Activated naive CD4-positive, alpha-beta T cell treated with anti-CD3 and anti-CD28 coated beads, Interleukin-2, amount 50 U/mL, for 72 hours (primary cell): ENCODE data around the gene SLC39A11. TPM values are rescaled to one million over a fixed set of nuclear protein-coding genes. Genes with fewer than 3 reads are reported as not detected.

ENCODE experiments used
- ATAC-seq, 2 donors: fragments of 150-1000 bp; cut with Tn5 transposase; 2 replicates each; pipeline ENCODE4 v1.10.0; 2021; ENCODE audit warnings: mild to moderate bottlenecking in 2 of 2, moderate library complexity in 2 of 2
- DNase-seq, 2 donors: peaks; one replicate each; pipeline ENCODE4 v3.0.0; 2021 to 2022; ENCODE audit warnings: low spot score in 2 of 2
- H3K27ac Mint-ChIP-seq, 2 donors: one replicate each; pipeline ENCODE4 v1.8.0; 2022; ENCODE audit warnings: mild to moderate bottlenecking in 2 of 2, mixed read lengths in 2 of 2
- H3K36me3 Mint-ChIP-seq, 2 donors: one replicate each; pipeline ENCODE4 v1.8.0; 2022; ENCODE audit warnings: mixed read lengths in 2 of 2
- H3K9me3 Mint-ChIP-seq, 2 donors: one replicate each; pipeline ENCODE4 v1.8.0; 2022; ENCODE audit warnings: mixed read lengths in 2 of 2
- total RNA-seq, 2 donors: library from RNA; stranded (reverse); gene quantifications; one replicate each; pipeline ENCODE4 v1.2.3, GENCODE V29; 2022

Gene SLC39A11
- total RNA-seq, 2 donors from 2014 or later, result 14.8 to 17.7 TPM

DNA sequence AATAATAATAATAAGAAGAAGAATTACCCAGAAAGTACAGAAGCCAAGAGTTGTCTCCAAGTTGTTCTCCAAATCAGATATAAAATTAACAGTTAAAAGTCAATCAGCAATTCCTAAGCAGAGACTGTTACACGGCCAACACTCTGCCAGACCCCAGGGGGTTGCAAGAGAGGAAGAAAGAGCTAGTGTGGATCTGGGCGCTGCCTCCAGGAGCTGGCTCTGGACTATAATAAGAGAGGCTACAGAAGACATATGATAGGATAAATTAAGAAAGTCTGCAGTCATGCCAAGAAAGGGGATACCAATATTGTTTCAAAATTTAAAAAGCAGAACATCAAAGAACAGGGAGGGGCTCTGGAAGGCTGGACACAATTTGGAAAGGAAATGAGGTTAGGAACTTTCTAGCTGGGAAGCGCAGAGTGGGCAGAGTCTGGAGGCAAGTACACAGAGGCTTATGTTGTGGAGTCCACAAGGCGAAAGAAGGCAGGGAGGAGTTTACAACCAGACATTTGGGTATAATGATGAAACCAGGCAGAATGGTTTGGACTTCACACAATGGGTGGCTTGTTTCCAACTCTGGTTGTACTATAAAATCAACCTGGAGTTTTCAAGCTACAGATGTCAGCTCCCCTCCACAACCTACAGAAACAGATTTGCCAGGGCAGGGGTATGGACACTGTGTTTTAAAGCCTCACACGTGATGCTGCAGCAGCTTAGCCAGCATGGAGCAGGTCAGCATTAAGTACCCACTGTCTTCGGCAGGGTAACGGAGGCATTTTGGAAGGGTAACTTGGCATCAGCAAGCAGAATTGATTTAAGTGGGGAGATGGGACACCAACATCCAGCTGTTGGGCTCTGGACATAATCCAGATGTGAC is 49.4 kb downstream of the SLC39A11 start:
- peaks cover 0 to 9% of the 10 kb centered on the region in 2 donors for H3K9me3 Mint-ChIP-seq
- DNase-seq (no peak), ATAC-seq (no peak)
- H3K36me3 Mint-ChIP-seq, result peaks cover 13 to 23% of the 10 kb centered on the region in 2 donors
- H3K27ac Mint-ChIP-seq, result peak overlapping the region in 1 of 2 donors; percentile 54

DNA sequence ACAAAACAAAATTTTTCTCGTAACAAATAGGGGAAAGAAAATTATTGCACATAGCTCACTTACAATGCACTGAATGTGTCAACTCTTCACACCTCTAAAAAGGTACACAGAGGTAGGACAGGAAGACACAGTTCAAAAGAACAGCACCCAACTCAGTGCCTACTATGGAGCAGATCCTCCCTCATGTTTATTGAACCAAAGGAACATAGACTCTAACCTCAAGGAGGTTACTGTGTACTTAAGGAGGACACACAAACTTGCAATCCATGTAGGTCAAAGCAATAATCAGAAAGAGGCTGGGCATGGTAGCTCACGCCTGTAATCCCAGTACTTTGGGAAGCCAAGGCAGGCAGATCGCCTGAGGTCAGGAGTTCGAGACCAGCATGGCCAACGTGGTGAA is 50.3 kb downstream of the SLC39A11 start:
- Mint-ChIP-seq H3K9me3 (peaks cover 0 to 9% of the 10 kb centered on the region in 2 donors), H3K27ac (no peak overlapping the region), H3K36me3 (peaks cover 13 to 23% of the 10 kb centered on the region in 2 donors)
- ATAC-seq (no peak), DNase-seq (no peak)

- no peak for DNase-seq
- peaks cover 4 to 23% of the 10 kb centered on the region in 2 donors for H3K36me3 Mint-ChIP-seq
- peaks cover 0 to 9% of the 10 kb centered on the region in 2 donors for H3K9me3 Mint-ChIP-seq
- ATAC-seq, result no peak
- no peak overlapping the region for H3K27ac Mint-ChIP-seq
These were observed 53.2 kb downstream of the SLC39A11 start for GRCh38 chr17:73039282-73039681.

GRCh38 chr17:73031472-73031871 is 61.0 kb downstream of the SLC39A11 start:
- Mint-ChIP-seq H3K27ac (no peak overlapping the region), H3K36me3 (peaks cover 0 to 7% of the 10 kb centered on the region in 2 donors), H3K9me3 (no peaks in the 10 kb centered on the region)
- DNase-seq, result no peak
- ATAC-seq, result no peak

DNA sequence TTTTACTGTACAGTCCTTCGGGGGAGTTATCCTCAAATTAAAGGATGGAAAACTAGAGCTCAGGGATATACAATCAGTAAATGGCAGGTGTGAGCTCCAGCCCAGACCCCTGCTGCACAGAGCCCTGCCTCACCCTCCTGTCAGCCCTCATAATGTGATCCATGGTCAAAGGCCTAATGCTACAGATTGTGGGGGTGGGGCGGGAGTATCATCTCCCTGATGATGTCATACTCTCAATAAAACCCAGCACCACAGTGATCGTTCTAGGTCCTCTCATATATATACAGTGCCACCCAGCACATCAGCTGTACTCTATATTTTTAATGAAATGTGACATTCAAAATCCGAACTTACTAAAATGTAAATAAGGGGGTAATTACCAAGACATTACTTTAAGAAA is 61.5 kb downstream of the SLC39A11 start:
- Mint-ChIP-seq H3K36me3 (peaks cover 1 to 7% of the 10 kb centered on the region in 2 donors), H3K9me3 (no peaks in the 10 kb centered on the region), H3K27ac (no peak overlapping the region)
- DNase-seq, result no peak
- no peak for ATAC-seq

GRCh38 chr17:73030501-73030921 is 62.0 kb downstream of the SLC39A11 start:
- no peak for DNase-seq
- Mint-ChIP-seq H3K27ac (no peak overlapping the region), H3K36me3 (peaks cover 5 to 7% of the 10 kb centered on the region in 2 donors), H3K9me3 (no peaks in the 10 kb centered on the region)
- no peak for ATAC-seq

GRCh38 chr17:73029991-73030390 is 62.5 kb downstream of the SLC39A11 start:
- H3K9me3 Mint-ChIP-seq, result no peaks in the 10 kb centered on the region
- peaks cover 5 to 7% of the 10 kb centered on the region in 2 donors for H3K36me3 Mint-ChIP-seq
- ATAC-seq, result no peak
- H3K27ac Mint-ChIP-seq, result no peak overlapping the region
- no peak for DNase-seq

- Mint-ChIP-seq H3K27ac (no peak overlapping the region), H3K9me3 (no peaks in the 10 kb centered on the region), H3K36me3 (peaks cover 7 to 8% of the 10 kb centered on the region in 2 donors)
- DNase-seq, result no peak
- ATAC-seq, result no peak
These were observed 63.5 kb downstream of the SLC39A11 start for GRCh38 chr17:73029021-73029420.

DNA sequence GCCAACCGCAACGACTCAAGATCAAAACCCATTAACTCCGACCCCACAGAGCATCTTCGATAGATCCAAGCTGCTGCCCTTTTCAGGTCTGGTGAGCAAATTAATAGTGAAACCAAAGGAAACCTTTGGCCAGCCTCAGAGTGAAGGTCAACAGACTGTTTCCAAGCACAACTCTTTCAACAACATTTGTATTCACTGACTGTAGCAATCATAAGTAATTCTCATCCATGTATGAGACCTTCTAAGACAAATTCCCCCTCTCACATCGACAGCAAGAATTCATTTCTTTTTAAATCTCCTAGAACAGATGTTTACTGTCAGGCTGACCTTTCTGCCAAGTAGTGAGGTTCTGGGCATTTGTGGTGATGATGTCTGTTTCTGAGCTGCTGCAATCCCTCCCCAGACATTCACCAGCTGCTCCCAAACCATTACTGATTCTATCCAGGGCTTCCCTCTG is 64.2 kb downstream of the SLC39A11 start:
- peaks cover 7 to 13% of the 10 kb centered on the region in 2 donors for H3K36me3 Mint-ChIP-seq
- DNase-seq (no peak), ATAC-seq (no peak)
- H3K9me3 Mint-ChIP-seq, result no peaks in the 10 kb centered on the region
- H3K27ac Mint-ChIP-seq, result no peak overlapping the region

GRCh38 chr17:73027130-73027741 is 65.3 kb downstream of the SLC39A11 start:
- ATAC-seq (no peak), DNase-seq (no peak)
- H3K9me3 Mint-ChIP-seq, result peaks cover 0 to 5% of the 10 kb centered on the region in 2 donors
- peaks cover 13 to 21% of the 10 kb centered on the region in 2 donors for H3K36me3 Mint-ChIP-seq
- no peak overlapping the region for H3K27ac Mint-ChIP-seq

DNA sequence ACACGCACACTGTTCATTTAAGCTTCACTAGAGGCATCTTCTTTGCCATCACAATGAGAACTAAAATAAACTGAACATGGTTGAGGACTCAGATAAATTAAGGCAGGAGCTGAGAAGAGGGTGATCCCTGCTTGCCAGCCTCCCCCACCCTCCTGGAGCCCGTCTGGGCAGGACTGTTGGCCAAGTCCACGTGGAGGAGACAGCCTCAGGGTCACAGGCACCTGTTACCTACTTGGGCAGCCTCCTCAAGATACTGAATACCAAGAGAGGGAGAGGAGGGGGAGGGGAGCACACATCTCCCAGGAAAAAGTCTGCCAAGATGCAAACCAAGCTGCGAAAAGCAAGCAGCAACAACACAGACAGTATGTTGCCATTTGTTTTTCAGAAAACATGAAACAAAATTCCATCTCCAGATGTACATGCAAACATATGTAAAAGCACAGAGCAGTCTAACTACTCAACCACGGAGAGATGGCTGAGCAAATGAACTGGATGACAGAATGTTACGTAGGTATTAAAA is 67.4 kb downstream of the SLC39A11 start:
- no peak for ATAC-seq
- DNase-seq, result no peak
- Mint-ChIP-seq H3K9me3 (peaks cover 5 to 9% of the 10 kb centered on the region in 2 donors), H3K36me3 (peaks cover 27 to 38% of the 10 kb centered on the region in 2 donors), H3K27ac (no peak overlapping the region)

DNA sequence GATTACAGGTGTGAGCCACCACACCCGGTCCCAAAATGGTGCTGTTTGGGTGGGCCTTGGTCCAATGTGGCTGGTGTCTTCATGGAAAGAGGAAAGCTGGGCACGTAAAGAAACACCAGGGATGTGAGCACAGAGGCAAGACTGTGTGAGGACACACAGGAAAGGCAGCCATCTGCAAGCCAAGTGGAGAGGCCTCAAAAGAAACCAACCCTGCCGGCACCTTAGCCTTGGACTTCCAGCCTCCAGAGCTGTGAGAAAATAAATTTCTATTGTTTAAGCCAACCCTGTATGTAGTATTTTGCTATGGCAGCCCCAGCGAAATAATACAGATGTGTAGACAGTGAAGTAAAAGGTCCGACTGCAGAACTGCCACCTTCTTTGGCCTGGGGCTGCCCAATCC is 68.7 kb downstream of the SLC39A11 start:
- ATAC-seq, result no peak
- Mint-ChIP-seq H3K27ac (no peak overlapping the region), H3K9me3 (peaks cover 12 to 13% of the 10 kb centered on the region in 2 donors), H3K36me3 (peaks cover 30 to 49% of the 10 kb centered on the region in 2 donors)
- DNase-seq, result no peak

DNA sequence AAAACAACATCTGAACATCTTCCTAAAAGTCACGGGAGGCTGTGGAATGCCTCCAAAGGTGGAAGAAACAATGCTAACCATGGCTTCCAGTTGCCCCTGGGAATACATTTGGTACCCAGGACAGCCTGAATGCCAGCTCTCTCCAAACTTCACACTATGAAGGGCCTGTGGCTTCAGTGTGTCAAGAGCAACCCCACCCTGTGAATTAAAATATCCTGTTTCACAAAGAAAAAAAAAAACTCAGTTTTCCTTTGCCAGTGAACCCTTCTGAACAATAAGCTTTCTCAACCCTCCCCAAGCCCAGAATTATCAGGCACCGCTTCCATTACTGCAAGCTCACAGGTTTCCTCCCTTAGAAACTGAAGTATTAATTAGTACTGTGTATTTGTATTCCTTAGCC is 69.8 kb downstream of the SLC39A11 start:
- H3K27ac Mint-ChIP-seq, result no peak overlapping the region
- DNase-seq, result no peak
- ATAC-seq, result no peak
- H3K36me3 Mint-ChIP-seq, result peaks cover 28 to 57% of the 10 kb centered on the region in 2 donors
- peaks cover 17 to 18% of the 10 kb centered on the region in 2 donors for H3K9me3 Mint-ChIP-seq

- H3K9me3 Mint-ChIP-seq, result peaks cover 17 to 18% of the 10 kb centered on the region in 2 donors
- ATAC-seq (no peak), DNase-seq (no peak)
- peaks cover 28 to 64% of the 10 kb centered on the region in 2 donors for H3K36me3 Mint-ChIP-seq
- H3K27ac Mint-ChIP-seq, result no peak overlapping the region
These were observed 70.7 kb downstream of the SLC39A11 start for GRCh38 chr17:73021771-73022170.

DNA sequence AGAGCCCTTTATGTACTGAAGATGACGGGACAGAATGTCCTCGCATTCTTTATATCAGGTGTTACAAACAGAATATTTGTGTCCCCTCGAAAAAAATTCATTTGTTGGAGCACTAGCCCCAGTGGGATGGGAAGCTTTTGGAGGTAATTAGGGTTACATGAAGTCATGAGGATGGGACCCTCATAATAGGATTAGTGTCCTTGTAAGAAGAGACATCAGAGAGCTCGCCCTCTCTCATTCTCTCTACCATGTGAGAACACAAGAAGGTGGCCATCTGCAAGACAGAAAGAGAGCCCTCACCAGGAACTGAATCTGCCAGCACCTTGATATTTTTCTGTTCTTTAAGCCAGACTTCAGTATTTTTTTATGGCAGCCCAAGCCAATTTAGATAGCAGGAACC is 72.4 kb downstream of the SLC39A11 start:
- DNase-seq, result no peak
- peaks cover 28 to 61% of the 10 kb centered on the region in 2 donors for H3K36me3 Mint-ChIP-seq
- no peak overlapping the region for H3K27ac Mint-ChIP-seq
- peaks cover 17 to 18% of the 10 kb centered on the region in 2 donors for H3K9me3 Mint-ChIP-seq
- no peak for ATAC-seq

- ATAC-seq (no peak), DNase-seq (no peak)
- Mint-ChIP-seq H3K36me3 (peaks cover 28 to 53% of the 10 kb centered on the region in 2 donors), H3K9me3 (peaks cover 17 to 18% of the 10 kb centered on the region in 2 donors), H3K27ac (no peak overlapping the region)
These were observed 73.9 kb downstream of the SLC39A11 start for GRCh38 chr17:73018599-73018998.

- no peak for DNase-seq
These were observed 74.8 kb downstream of the SLC39A11 start for GRCh38 chr17:73017658-73018057.

More at GRCh38 chr17:73017658-73018057, 74.8 kb downstream of the SLC39A11 start:
- Mint-ChIP-seq H3K36me3 (peaks cover 24 to 46% of the 10 kb centered on the region in 2 donors), H3K9me3 (peaks cover 13 to 18% of the 10 kb centered on the region in 2 donors), H3K27ac (no peak overlapping the region)
- ATAC-seq, result no peak
